Endothelial cell of umbilical vein (primary cell): ENCODE measurements around the gene NCOA3.

Source experiments
- CTCF ChIP-seq, 2 donors: IDR thresholded peaks; 1 replicate in 1 of 2; 2 replicates in 1 of 2; pipeline ENCODE4 v1.5.1; 2011; ENCODE audit warnings: low read length in 2 of 2, mild to moderate bottlenecking in 2 of 2, moderate library complexity in 2 of 2, control low read depth in 1 of 2, inconsistent platforms in 1 of 2, low read depth in 1 of 2; ENCODE audit not compliant: insufficient read depth in 1 of 2; ENCODE audit errors: extremely low read depth in 1 of 2
- EZH2 ChIP-seq: IDR thresholded peaks from 2 replicates; pipeline ENCODE4 v1.6.1; 2012; ENCODE audit warnings: borderline replicate concordance, low read depth, mild to moderate bottlenecking, moderate library complexity, low read length, inconsistent platforms; ENCODE audit not compliant: severe bottlenecking
- FOS ChIP-seq: IDR thresholded peaks from 2 replicates; pipeline ENCODE4 v1.6.1; 2011; ENCODE audit warnings: mild to moderate bottlenecking, low read length, moderate library complexity, borderline replicate concordance; ENCODE audit not compliant: insufficient read depth
- GATA2 ChIP-seq: IDR thresholded peaks from 2 replicates; pipeline ENCODE4 v1.7.0; 2011; ENCODE audit warnings: low read depth, mild to moderate bottlenecking, moderate library complexity, mixed read lengths, low read length; ENCODE audit not compliant: insufficient read length, insufficient read depth
- JUN ChIP-seq: IDR thresholded peaks from 2 replicates; pipeline ENCODE4 v1.6.1; 2011; ENCODE audit warnings: borderline replicate concordance, low read depth; ENCODE audit not compliant: insufficient read length, insufficient read depth
- MAX ChIP-seq: IDR thresholded peaks from 2 replicates; pipeline ENCODE4 v1.6.1; 2011; ENCODE audit not compliant: insufficient read depth, insufficient read length
- MYC ChIP-seq: IDR thresholded peaks from one replicate; pipeline ENCODE4 v1.6.1; 2011; ENCODE audit warnings: mild to moderate bottlenecking, low read depth, low read length
- POLR2A ChIP-seq: IDR thresholded peaks from 2 replicates; pipeline ENCODE4 v1.6.1; 2012; ENCODE audit warnings: low read depth, mild to moderate bottlenecking, control low read depth, low read length
- POLR2AphosphoS5 ChIP-seq: IDR thresholded peaks from 2 replicates; pipeline ENCODE4 v1.6.1; 2012; ENCODE audit warnings: low read depth, mild to moderate bottlenecking, control low read depth, low read length, moderate library complexity; ENCODE audit not compliant: insufficient read depth

GRCh38 chr20:47577314-47577713 is 75.6 kb downstream of the NCOA3 start:
- TF ChIP-seq POLR2AphosphoS5 (no peak), POLR2A (no peak), CTCF (IDR thresholded peaks at IDR 0.05; ENCODE audit: extremely low read depth in 1 of 2, insufficient read depth in 1 of 2, low read depth in 1 of 2, low read length in 2 of 2) (no peak), EZH2 (no peak), MAX (no peak), JUN (no peak), MYC (no peak), FOS (no peak), GATA2 (no peak)
